ENCODE measurements around the gene RPRD1A.
"Not testable (repeated sequence)": the region's sequence is repeated elsewhere in the genome, so short reads cannot be mapped to it uniquely, and the experiment has no call there.

The RPRD1A gene

GRCh38 chr18:36073676-36074075 lies 6.3 kb upstream of the RPRD1A start:
- DNase-seq (ENCODE audit: low read depth in 1 of 2, low spot score in 1 of 2), result no peak
- no peak for TF ChIP-seq JUND (IDR thresholded peaks at IDR 0.05; ENCODE audit: low read depth)
- in situ Hi-C loops (cut with HindIII; ENCODE audit: low pct_unique_long_range_greater_than_20kb, low sequenced_read_pairs), result no loop called here

DNA sequence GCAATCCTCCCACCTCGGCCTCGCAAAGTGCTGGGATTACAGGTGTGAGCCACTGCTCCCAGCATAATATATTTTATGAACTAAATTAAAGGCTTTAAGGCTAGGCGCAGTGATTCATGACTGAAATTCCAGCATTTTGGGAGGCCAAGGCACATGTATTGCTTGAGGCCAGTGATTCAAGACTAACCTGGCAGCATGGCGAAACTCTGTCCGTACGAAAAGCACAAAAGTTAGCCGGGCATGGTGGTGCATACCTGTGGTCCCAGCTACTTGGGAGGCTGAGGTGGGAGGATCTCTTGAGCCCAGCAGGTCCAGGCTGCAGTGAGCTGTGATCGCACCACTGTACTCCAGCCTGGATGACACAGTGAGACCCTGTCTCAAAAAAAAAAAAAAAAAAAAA lies 5.0 kb upstream of the RPRD1A start:
- DNase-seq (ENCODE audit: low read depth in 1 of 2, low spot score in 1 of 2); in situ Hi-C loops (cut with HindIII; ENCODE audit: low pct_unique_long_range_greater_than_20kb, low sequenced_read_pairs): not testable (repeated sequence)

- DNase-seq (ENCODE audit: low read depth in 1 of 2, low spot score in 1 of 2), result no peak
- in situ Hi-C loops (cut with HindIII; ENCODE audit: low pct_unique_long_range_greater_than_20kb, low sequenced_read_pairs), result no loop called here
- TF ChIP-seq JUND (IDR thresholded peaks at IDR 0.05; ENCODE audit: low read depth), result no peak
These were observed 689 bp downstream of the RPRD1A start for GRCh38 chr18:36066686-36067054.

DNA sequence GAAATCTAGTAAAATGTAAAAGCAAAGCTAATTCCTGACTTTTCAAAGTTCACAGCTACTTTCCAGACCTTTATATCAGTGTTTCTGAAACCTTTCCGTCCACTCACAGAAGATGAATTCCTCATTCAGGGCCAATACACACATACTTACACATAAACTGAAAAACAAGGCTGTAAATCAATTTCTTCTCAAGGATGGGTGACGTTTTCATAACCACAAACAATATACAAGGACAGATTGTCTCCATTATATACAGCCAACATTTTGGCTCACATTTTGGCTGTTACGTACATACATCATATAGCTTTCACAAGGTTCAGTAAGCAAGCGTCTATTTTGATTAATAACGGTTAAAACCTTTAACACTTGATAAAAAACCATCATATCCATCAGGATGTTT lies 1.4 kb downstream of the RPRD1A start:
- no peak for DNase-seq (ENCODE audit: low read depth in 1 of 2, low spot score in 1 of 2)
- no peak for TF ChIP-seq JUND (IDR thresholded peaks at IDR 0.05; ENCODE audit: low read depth)
- in situ Hi-C loops (cut with HindIII; ENCODE audit: low pct_unique_long_range_greater_than_20kb, low sequenced_read_pairs), result no loop called here

DNA sequence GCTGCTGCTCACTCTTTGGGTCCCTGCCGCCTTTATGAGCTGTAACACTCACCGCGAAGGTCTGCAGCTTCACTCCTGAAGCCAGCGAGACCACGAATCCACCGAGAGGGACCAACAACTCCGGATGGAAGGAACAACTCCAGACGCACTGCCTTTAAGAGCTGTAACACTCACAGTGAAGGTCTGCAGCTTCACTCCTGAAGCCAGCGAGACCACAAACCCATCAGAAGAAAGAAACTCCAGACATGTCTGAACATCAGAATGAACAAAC lies 2.6 kb downstream of the RPRD1A start:
- DNase-seq (ENCODE audit: low read depth in 1 of 2, low spot score in 1 of 2); in situ Hi-C loops (cut with HindIII; ENCODE audit: low pct_unique_long_range_greater_than_20kb, low sequenced_read_pairs): not testable (repeated sequence)

GRCh38 chr18:36064027-36064808 lies 3.1 kb downstream of the RPRD1A start:
- DNase-seq (ENCODE audit: low read depth in 1 of 2, low spot score in 1 of 2), result no peak
- in situ Hi-C loops (cut with HindIII; ENCODE audit: low pct_unique_long_range_greater_than_20kb, low sequenced_read_pairs), result no loop called here
- no peak for TF ChIP-seq JUND (IDR thresholded peaks at IDR 0.05; ENCODE audit: low read depth)

- no peak for DNase-seq (ENCODE audit: low read depth in 1 of 2, low spot score in 1 of 2)
- in situ Hi-C loops (cut with HindIII; ENCODE audit: low pct_unique_long_range_greater_than_20kb, low sequenced_read_pairs), result no loop called here
- no peak for TF ChIP-seq JUND (IDR thresholded peaks at IDR 0.05; ENCODE audit: low read depth)
These were observed 8.7 kb downstream of the RPRD1A start for GRCh38 chr18:36058674-36059073.

DNA sequence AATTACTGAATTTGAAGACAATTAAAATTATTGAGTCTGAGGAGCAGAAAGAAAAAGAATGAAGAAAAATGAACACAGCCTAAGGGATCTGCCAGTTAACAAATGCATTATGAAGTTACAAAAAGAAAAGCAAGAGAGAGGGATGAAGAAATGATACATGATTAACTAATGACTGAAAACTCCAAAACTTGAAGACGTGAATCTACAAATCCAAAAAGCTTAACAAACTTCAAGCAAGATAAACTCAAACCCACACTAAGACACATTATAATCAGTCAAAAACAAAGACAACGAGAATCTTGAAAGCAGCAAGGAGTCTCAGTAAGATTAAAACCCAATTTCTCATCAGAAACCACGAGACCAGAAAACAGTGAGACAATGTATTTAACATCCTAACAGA lies 15.6 kb downstream of the RPRD1A start:
- in situ Hi-C loops (cut with HindIII; ENCODE audit: low pct_unique_long_range_greater_than_20kb, low sequenced_read_pairs), result no loop called here
- DNase-seq (ENCODE audit: low read depth in 1 of 2, low spot score in 1 of 2), result no peak
- TF ChIP-seq JUND (IDR thresholded peaks at IDR 0.05; ENCODE audit: low read depth), result no peak

GRCh38 chr18:36050479-36050878 lies 16.9 kb downstream of the RPRD1A start:
- DNase-seq (ENCODE audit: low read depth in 1 of 2, low spot score in 1 of 2), result no peak
- TF ChIP-seq JUND (IDR thresholded peaks at IDR 0.05; ENCODE audit: low read depth), result no peak
- in situ Hi-C loops (cut with HindIII; ENCODE audit: low pct_unique_long_range_greater_than_20kb, low sequenced_read_pairs), result no loop called here

DNA sequence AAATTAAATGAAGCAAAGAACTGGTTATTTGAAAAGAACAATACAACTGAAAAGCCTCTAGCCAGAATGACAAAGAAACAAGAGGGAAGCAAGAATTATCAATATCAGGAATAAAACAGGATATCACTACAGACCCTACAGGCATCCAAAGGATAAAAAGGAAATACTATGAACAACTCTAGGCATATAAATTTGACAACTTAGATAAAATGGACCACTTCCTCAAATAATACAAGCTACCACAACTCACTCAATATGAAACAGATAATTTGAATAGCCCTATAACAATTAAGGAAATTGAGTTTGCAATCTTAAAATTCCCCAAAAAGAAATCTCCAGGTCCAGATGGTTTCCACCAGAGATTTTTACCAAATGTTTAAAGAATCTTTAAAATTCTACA lies 19.8 kb downstream of the RPRD1A start:
- DNase-seq (ENCODE audit: low read depth in 1 of 2, low spot score in 1 of 2), result no peak
- in situ Hi-C loops (cut with HindIII; ENCODE audit: low pct_unique_long_range_greater_than_20kb, low sequenced_read_pairs), result no loop called here

GRCh38 chr18:36046898-36047297 lies 20.5 kb downstream of the RPRD1A start:
- TF ChIP-seq JUND (IDR thresholded peaks at IDR 0.05; ENCODE audit: low read depth), result no peak
- DNase-seq (ENCODE audit: low read depth in 1 of 2, low spot score in 1 of 2), result no peak
- in situ Hi-C loops (cut with HindIII; ENCODE audit: low pct_unique_long_range_greater_than_20kb, low sequenced_read_pairs), result no loop called here

More for the DNA sequence above, 19.8 kb downstream of the RPRD1A start:
- TF ChIP-seq JUND (IDR thresholded peaks at IDR 0.05; ENCODE audit: low read depth), result no peak

GRCh38 chr18:36045241-36045991 lies 21.9 kb downstream of the RPRD1A start:
- in situ Hi-C loops (cut with HindIII; ENCODE audit: low pct_unique_long_range_greater_than_20kb, low sequenced_read_pairs), result no loop called here
- DNase-seq (ENCODE audit: low read depth in 1 of 2, low spot score in 1 of 2), result no peak
- no peak for TF ChIP-seq JUND (IDR thresholded peaks at IDR 0.05; ENCODE audit: low read depth)

DNA sequence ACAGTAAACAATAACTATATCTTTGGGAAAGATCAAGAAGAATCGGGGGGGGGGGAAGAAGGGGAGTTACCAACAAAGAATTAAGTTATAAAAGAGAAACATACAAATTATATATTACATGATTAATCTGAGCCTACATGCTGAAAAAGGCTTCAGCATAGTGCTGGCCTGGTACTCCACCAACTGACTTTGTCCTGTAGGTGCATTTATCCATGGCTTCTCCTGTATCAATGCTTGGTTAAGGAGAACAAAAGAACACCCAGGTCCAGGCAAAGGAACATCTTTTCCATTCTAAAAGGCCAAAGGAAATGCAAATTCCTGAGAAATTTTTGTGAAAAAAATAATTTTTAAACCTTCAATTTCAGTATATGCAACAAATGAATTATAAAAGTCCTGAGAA lies 24.2 kb downstream of the RPRD1A start:
- in situ Hi-C loops (cut with HindIII; ENCODE audit: low pct_unique_long_range_greater_than_20kb, low sequenced_read_pairs), result no loop called here
- TF ChIP-seq JUND (IDR thresholded peaks at IDR 0.05; ENCODE audit: low read depth), result no peak
- DNase-seq (ENCODE audit: low read depth in 1 of 2, low spot score in 1 of 2), result no peak

- no peak for DNase-seq (ENCODE audit: low read depth in 1 of 2, low spot score in 1 of 2)
- in situ Hi-C loops (cut with HindIII; ENCODE audit: low pct_unique_long_range_greater_than_20kb, low sequenced_read_pairs), result no loop called here
- TF ChIP-seq JUND (IDR thresholded peaks at IDR 0.05; ENCODE audit: low read depth), result no peak
These were observed 26.2 kb downstream of the RPRD1A start for GRCh38 chr18:36041146-36041545.
